Osteocyte (in vitro differentiated cells): ENCODE results near the gene TIMM23. TPM values are rescaled to one million over a fixed set of nuclear protein-coding genes. Genes with fewer than 3 reads are reported as not detected.
"Not testable (repeated sequence)": the region's sequence is repeated elsewhere in the genome, so short reads cannot be mapped to it uniquely, and the experiment has no call there.

Experiments used
- DNase-seq: peaks from one replicate; pipeline ENCODE4 v3.0.0; 2021; ENCODE audit warnings: mixed read lengths; ENCODE audit not compliant: unreplicated experiment; ENCODE audit errors: extremely low spot score
- H3K27ac Mint-ChIP-seq: one replicate; pipeline ENCODE4 v1.8.0; 2021; ENCODE audit warnings: mild to moderate bottlenecking, mixed read lengths; ENCODE audit not compliant: unreplicated experiment
- H3K27me3 Mint-ChIP-seq: one replicate; pipeline ENCODE4 v1.8.0; 2021; ENCODE audit warnings: mixed read lengths; ENCODE audit not compliant: unreplicated experiment
- H3K36me3 Mint-ChIP-seq: one replicate; pipeline ENCODE4 v1.8.0; 2021; ENCODE audit warnings: mixed read lengths; ENCODE audit not compliant: unreplicated experiment
- H3K4me1 Mint-ChIP-seq: one replicate; pipeline ENCODE4 v1.8.0; 2021; ENCODE audit warnings: mixed read lengths; ENCODE audit not compliant: unreplicated experiment
- H3K4me3 Mint-ChIP-seq: one replicate; pipeline ENCODE4 v1.8.0; 2021; ENCODE audit warnings: mild to moderate bottlenecking, moderate library complexity, mixed read lengths; ENCODE audit not compliant: unreplicated experiment
- H3K9me3 Mint-ChIP-seq: one replicate; pipeline ENCODE4 v1.8.0; 2021; ENCODE audit warnings: mixed read lengths; ENCODE audit not compliant: unreplicated experiment
- CTCF ChIP-seq: fragments of 200-600 bp; sonication (generic); IDR thresholded peaks from 2 replicates; pipeline ENCODE4 v1.5.0; 2021; ENCODE audit warnings: antibody characterized with exemption, mild to moderate bottlenecking, moderate library complexity
- total RNA-seq: library from RNA; stranded (reverse); gene quantifications from 2 replicates; pipeline ENCODE4 v1.2.1, GENCODE V29; 2021

Gene TIMM23
- total RNA-seq, 1 donor from 2014 or later, result 61.1 TPM

- not testable (repeated sequence) for H3K27me3 Mint-ChIP-seq, DNase-seq, H3K36me3 Mint-ChIP-seq, H3K4me3 Mint-ChIP-seq, H3K4me1 Mint-ChIP-seq, H3K9me3 Mint-ChIP-seq, H3K27ac Mint-ChIP-seq
These were observed 14.4 kb upstream of the TIMM23 start for GRCh38 chr10:45957928-45958327.

GRCh38 chr10:45962686-45963452 is 9.4 kb upstream of the TIMM23 start:
- not testable (repeated sequence) for H3K27me3 Mint-ChIP-seq, H3K4me1 Mint-ChIP-seq, DNase-seq, H3K4me3 Mint-ChIP-seq, H3K27ac Mint-ChIP-seq, H3K9me3 Mint-ChIP-seq, H3K36me3 Mint-ChIP-seq

GRCh38 chr10:45971019-45971418 is 1.3 kb upstream of the TIMM23 start:
- not testable (repeated sequence) for H3K36me3 Mint-ChIP-seq, H3K27ac Mint-ChIP-seq, H3K9me3 Mint-ChIP-seq, DNase-seq, H3K27me3 Mint-ChIP-seq
- Mint-ChIP-seq H3K4me1 (peaks cover 34% of the 10 kb centered on the region), H3K4me3 (peak overlapping the region; percentile 99)

- Mint-ChIP-seq H3K27ac (peak overlapping the region; percentile 97), H3K4me1 (peaks cover 34% of the 10 kb centered on the region), H3K4me3 (peak overlapping the region; percentile 99)
- H3K9me3 Mint-ChIP-seq, DNase-seq, H3K36me3 Mint-ChIP-seq, H3K27me3 Mint-ChIP-seq: not testable (repeated sequence)
These were observed 565 bp upstream of the TIMM23 start for GRCh38 chr10:45971742-45972105.

GRCh38 chr10:45972813-45973169 is 502 bp downstream of the TIMM23 start:
- Mint-ChIP-seq H3K27ac (peak overlapping the region; percentile 97), H3K4me3 (peak overlapping the region; percentile 99), H3K4me1 (peaks cover 34% of the 10 kb centered on the region)
- not testable (repeated sequence) for H3K36me3 Mint-ChIP-seq, H3K27me3 Mint-ChIP-seq, H3K9me3 Mint-ChIP-seq, DNase-seq

- H3K9me3 Mint-ChIP-seq, DNase-seq, H3K27me3 Mint-ChIP-seq, H3K36me3 Mint-ChIP-seq: not testable (repeated sequence)
- Mint-ChIP-seq H3K27ac (peak overlapping the region; percentile 32), H3K4me3 (peak overlapping the region; percentile 99), H3K4me1 (peaks cover 34% of the 10 kb centered on the region)
These were observed 1.8 kb downstream of the TIMM23 start for GRCh38 chr10:45974041-45974440.

GRCh38 chr10:45978554-45978953 is 6.3 kb downstream of the TIMM23 start:
- H3K9me3 Mint-ChIP-seq, H3K4me1 Mint-ChIP-seq, H3K36me3 Mint-ChIP-seq, H3K27ac Mint-ChIP-seq, H3K27me3 Mint-ChIP-seq, H3K4me3 Mint-ChIP-seq, DNase-seq: not testable (repeated sequence)

GRCh38 chr10:45981367-45981766 is 9.1 kb downstream of the TIMM23 start:
- DNase-seq, H3K9me3 Mint-ChIP-seq, H3K4me3 Mint-ChIP-seq, H3K4me1 Mint-ChIP-seq, H3K27ac Mint-ChIP-seq, H3K27me3 Mint-ChIP-seq: not testable (repeated sequence)
- peaks cover 12% of the 10 kb centered on the region for H3K36me3 Mint-ChIP-seq

- H3K27me3 Mint-ChIP-seq, DNase-seq, H3K4me1 Mint-ChIP-seq, H3K4me3 Mint-ChIP-seq, H3K9me3 Mint-ChIP-seq: not testable (repeated sequence)
- peak overlapping the region; percentile 23 for H3K27ac Mint-ChIP-seq
- TF ChIP-seq CTCF, result peak; percentile 56
- peaks cover 17% of the 10 kb centered on the region for H3K36me3 Mint-ChIP-seq
These were observed 11.4 kb downstream of the TIMM23 start for GRCh38 chr10:45983538-45984186.

GRCh38 chr10:45984473-45984872 is 12.2 kb downstream of the TIMM23 start:
- H3K4me1 Mint-ChIP-seq, H3K9me3 Mint-ChIP-seq, H3K4me3 Mint-ChIP-seq, DNase-seq, H3K27me3 Mint-ChIP-seq, H3K27ac Mint-ChIP-seq: not testable (repeated sequence)
- peaks cover 21% of the 10 kb centered on the region for H3K36me3 Mint-ChIP-seq

GRCh38 chr10:45985590-45985989 is 13.3 kb downstream of the TIMM23 start:
- H3K36me3 Mint-ChIP-seq, result peaks cover 22% of the 10 kb centered on the region
- H3K4me3 Mint-ChIP-seq, H3K4me1 Mint-ChIP-seq, DNase-seq, H3K27me3 Mint-ChIP-seq, H3K27ac Mint-ChIP-seq, H3K9me3 Mint-ChIP-seq: not testable (repeated sequence)
